GM19468 (cell line): ENCODE data around the gene MLST8.

Experiments
- ATAC-seq: cut with Tn5 transposase; IDR thresholded peaks from one replicate; pipeline ENCODE4 v1.9.1; 2021; ENCODE audit warnings: mild to moderate bottlenecking, moderate library complexity, moderate number of reproducible peaks; ENCODE audit not compliant: unreplicated experiment; ENCODE audit errors: extremely low read depth

Gene MLST8

DNA sequence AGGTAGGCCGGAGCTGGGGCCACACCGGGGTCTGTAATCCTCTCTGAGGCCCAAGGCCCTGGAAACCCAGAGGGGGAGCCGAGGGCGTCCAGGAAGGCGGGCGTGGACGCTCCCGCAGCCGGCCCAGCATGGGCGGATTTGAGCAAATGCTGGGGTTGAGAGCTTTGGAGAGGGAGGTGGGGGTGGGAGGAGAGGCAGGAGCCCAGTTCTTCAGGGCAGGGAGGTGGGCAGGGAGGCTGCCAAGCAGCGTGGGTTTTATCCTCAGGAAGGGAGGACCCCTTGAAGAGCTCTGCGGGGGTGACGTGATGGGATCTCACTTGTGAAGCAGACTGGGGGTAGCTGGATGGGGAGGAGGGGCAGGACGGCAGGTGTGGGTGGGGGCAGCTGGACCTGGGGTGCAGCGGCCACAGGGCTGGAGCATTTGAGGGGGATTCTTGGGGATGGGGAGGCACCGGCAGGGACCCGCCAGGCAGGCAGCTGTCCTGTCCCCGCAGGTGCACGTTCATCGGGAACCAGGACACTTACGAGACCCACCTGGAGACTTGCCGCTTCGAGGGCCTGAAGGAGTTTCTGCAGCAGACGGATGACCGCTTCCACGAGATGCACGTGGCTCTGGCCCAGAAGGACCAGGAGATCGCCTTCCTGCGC is 32.4 kb upstream of the MLST8 start:
- no peak for ATAC-seq

GRCh38 chr16:2173366-2173765 is 31.9 kb upstream of the MLST8 start:
- ATAC-seq = no peak

- no peak for ATAC-seq
Observed at GRCh38 chr16:2173916-2174315, 31.3 kb upstream of the MLST8 start.

DNA sequence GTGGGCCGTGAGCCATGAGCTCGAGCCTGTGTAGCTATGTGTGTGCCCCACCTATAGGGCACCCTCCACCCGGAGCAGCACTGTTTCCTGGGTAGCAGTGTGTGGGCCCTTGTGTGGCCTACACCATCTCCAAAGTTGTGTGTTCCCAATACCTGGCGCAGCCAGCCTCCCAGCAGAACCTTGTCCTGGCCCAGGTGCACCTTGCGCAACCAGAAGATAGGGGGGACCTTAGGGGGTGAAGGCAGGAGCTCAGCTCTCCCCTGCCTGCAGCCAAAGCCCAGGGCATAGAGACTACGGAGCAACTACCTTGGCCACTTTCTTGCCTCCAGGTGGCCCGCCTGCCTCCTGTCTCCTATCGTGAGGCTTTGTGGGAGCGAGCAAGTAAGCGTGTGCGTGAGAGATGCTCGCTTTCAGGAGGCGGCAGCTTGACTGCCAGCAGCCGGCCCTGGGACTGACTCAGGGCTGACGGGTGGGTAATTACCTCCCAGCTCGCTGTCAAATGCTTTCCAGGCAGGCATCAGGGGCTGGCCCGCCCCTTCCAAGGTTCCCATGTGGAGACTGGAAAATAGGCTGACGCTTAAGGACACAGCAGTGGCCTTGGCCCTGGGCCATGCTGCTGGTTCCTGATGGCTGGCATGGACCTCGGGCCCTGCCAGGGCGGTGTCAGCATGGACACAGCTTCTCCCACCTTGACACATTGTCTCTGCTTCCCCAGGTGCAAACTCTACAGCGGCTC is 30.7 kb upstream of the MLST8 start:
- ATAC-seq = no peak

DNA sequence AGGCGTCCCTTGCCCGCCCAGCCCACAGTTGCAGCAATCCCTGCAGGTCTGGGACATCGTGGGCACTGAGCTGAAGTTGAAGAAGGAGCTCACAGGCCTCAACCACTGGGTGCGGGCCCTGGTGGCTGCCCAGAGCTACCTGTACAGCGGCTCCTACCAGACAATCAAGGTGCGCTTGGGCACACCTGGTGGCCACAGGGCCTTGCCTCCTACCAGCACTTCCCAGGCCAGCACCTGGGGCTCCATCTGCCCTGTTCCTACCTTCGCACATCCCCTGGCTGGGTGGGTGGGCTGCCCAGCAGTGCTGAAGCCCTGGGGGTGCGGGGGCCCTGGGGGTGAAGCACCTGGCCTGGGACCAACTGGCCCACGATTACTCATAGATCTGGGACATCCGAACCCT is 29.8 kb upstream of the MLST8 start:
- no peak for ATAC-seq

- no peak for ATAC-seq
Observed at GRCh38 chr16:2176047-2176446, 29.2 kb upstream of the MLST8 start.

GRCh38 chr16:2177101-2177500 is 28.2 kb upstream of the MLST8 start:
- no peak for ATAC-seq

DNA sequence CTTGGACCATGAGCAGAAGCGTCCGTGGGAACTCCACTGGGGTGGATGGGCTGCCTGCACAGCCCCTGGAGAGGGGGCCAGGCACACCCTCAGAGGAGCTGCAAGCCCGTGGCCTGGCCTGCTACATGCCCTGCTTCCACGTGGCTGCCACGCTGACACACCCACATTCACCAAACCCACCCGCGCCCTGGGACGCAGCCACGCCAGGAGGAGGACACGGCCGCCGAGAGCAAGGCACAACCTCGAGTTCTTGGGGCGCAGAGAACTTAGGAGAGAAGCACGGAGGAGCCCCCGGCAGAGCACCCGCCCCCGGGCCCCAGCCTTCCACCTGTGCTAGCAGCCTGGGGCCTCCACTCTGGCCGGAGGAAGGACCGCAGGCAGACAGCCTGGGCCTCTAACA is 27.7 kb upstream of the MLST8 start:
- no peak for ATAC-seq

DNA sequence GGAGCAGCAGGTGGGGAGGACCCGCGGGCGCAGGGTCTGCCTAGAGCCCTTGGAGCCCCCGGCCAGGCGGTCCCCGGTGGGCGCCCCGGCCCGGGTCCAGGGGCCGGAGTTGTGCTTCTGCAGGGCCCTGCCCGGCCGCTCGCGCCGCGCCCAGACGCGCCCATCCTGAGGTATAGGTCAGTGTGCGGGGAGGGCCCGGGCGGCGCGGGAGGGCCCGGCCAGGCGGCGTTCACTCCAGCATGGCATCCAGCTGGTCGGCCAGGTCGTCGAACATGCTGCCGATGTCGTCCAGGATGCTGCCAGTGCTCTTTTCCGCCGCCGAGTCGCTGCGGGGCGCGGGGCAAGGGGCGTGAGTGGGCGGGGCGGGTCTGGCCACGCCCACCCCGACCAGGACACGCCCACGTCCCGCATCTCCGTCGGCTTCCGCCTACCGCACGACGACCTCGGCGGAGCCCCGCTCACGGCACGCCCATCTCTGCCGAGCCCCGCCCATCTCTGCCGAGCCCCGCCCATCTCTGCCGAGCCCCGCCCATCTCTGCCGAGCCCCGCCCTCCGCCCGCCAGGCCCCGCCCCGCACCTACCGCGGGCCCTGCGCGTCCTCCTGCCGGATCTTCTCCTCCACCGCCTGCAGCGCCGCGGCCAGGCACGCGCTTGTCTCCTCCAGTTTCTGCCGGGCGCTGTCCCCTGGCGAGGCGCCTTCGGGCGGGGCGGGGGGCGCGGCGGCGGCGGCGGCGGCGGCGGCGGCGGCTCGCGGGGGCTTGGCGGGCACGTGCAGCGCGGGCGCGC is 26.7 kb upstream of the MLST8 start:
- no peak for ATAC-seq

- no peak for ATAC-seq
Observed at GRCh38 chr16:2179107-2179501, 26.1 kb upstream of the MLST8 start.

DNA sequence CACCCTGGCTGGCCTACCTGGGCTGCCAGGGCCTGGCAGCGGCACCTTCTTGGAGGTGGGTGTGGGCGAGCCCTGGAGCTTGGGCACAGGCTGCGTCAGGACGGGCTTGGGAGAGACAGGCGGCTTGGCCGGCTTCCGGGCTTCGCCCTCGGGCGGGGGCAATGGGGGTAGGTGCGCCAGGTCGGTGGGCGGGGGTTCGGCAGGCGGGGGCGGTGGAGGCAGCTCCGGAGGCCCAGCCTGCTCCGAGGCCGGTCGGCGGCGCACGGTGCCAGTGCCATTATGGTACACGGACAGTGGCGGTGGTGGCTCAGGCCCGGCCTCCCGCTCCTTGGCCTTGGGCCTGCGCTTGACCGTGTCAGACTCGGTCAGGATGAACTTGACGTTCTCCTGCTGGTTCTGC is 25.7 kb upstream of the MLST8 start:
- ATAC-seq = no peak

DNA sequence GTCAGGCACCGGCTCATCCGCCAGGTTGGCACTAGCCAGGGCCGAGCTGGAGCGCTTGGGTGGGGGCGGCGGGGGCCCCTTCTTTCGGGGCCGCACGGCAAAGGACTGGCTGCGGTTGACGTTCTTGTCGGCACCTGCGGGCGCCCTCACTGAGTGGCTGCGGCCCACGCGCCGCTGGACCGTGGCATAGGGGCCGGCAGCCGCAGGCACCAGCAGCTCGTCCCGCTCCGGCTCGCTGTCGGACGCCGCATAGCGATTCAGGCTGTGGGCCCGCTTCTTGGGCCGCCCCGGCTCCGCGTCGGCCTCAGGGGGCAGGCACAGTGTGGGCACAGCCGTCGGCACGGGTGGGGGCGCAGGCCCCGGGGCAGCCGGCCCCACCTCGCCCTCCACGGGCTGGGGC is 24.8 kb upstream of the MLST8 start:
- ATAC-seq = no peak

- no peak for ATAC-seq
Observed at GRCh38 chr16:2180962-2181923, 24.0 kb upstream of the MLST8 start.

DNA sequence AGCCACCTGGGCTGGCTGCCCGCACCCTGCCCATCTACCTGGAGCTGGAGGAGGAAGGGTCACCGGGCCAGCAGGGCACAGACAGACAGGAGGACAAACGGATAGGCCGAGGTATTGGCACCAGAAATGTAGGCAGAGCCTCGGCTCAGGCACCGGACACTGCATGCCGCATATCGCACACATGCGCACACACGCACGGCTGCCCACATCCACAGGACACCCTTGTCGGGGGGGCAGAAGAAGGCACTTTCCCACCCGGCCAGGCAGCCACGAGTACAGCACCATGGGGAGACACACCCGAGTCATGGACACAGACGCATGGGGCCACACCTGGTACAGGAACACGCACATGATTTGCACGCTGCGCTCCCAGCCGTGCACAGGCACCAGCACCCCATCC is 23.3 kb upstream of the MLST8 start:
- no peak for ATAC-seq

DNA sequence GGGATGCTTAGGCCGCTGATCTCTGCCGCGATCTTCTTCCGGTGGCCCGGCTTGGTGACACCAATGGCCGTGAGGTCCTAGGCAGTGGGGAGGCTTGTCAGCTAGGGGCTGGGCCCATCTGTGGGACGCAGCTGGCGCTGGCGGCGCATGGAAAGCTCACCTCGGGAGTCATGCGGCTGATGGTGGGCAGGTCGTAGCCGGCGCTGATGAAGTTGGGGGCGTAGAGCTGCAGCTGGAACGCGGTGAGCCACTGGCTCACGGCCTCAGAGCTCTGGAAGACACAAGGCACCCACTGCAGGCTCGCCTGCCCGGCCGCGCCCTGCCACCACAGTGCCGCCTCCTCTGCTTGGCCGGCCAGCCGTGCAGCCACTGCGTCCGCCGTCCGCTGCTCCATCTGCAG is 21.6 kb upstream of the MLST8 start:
- no peak for ATAC-seq

- no peak for ATAC-seq
Observed at GRCh38 chr16:2184346-2184745, 20.9 kb upstream of the MLST8 start.

- ATAC-seq = no peak
Observed at GRCh38 chr16:2184962-2185361, 20.3 kb upstream of the MLST8 start.

- ATAC-seq = no peak
Observed at GRCh38 chr16:2186064-2186463, 19.2 kb upstream of the MLST8 start.

GRCh38 chr16:2186505-2186904 is 18.7 kb upstream of the MLST8 start:
- no peak for ATAC-seq

- ATAC-seq = no peak
Observed at GRCh38 chr16:2187212-2187611, 18.0 kb upstream of the MLST8 start.
